Activated CD4-positive, alpha-beta T cell treated with anti-CD3 and anti-CD28 coated beads for 4 hours (primary cell): Measurements from ENCODE around the gene UQCC2.

Experiments
- DNase-seq, 2 donors: peaks; one replicate each; pipeline ENCODE4 v3.0.0-alpha.2; 2020

UQCC2 gene

GRCh38 chr6:33724102-33725023 lies 12.9 kb upstream of the UQCC2 start:
- DNase-seq: no peak

GRCh38 chr6:33723371-33724085 lies 12.0 kb upstream of the UQCC2 start:
- DNase-seq: no peak

- no peak for DNase-seq
Measured at GRCh38 chr6:33722103-33722623, 10.7 kb upstream of the UQCC2 start.

GRCh38 chr6:33721508-33721907 lies 10.0 kb upstream of the UQCC2 start:
- DNase-seq: no peak

GRCh38 chr6:33720998-33721397 lies 9.5 kb upstream of the UQCC2 start:
- DNase-seq: no peak

GRCh38 chr6:33719326-33719987 lies 8.0 kb upstream of the UQCC2 start:
- DNase-seq: no peak

GRCh38 chr6:33718713-33719112 lies 7.2 kb upstream of the UQCC2 start:
- no peak for DNase-seq

- no peak for DNase-seq
Measured at GRCh38 chr6:33717934-33718455, 6.5 kb upstream of the UQCC2 start.

GRCh38 chr6:33716890-33717632 lies 5.6 kb upstream of the UQCC2 start:
- DNase-seq: no peak

GRCh38 chr6:33716379-33716778 lies 4.9 kb upstream of the UQCC2 start:
- no peak for DNase-seq

- no peak for DNase-seq
Measured at GRCh38 chr6:33714385-33715040, 3.0 kb upstream of the UQCC2 start.

- DNase-seq: no peak
Measured at GRCh38 chr6:33713786-33714185, 2.3 kb upstream of the UQCC2 start.

- no peak for DNase-seq
Measured at GRCh38 chr6:33712914-33713313, 1.4 kb upstream of the UQCC2 start.

GRCh38 chr6:33710296-33711121 lies 991 bp downstream of the UQCC2 start:
- no peak for DNase-seq

- DNase-seq: no peak
Measured at GRCh38 chr6:33709605-33710295, 1.8 kb downstream of the UQCC2 start.

- no peak for DNase-seq
Measured at GRCh38 chr6:33708516-33709204, 2.8 kb downstream of the UQCC2 start.

GRCh38 chr6:33707771-33708170 lies 3.7 kb downstream of the UQCC2 start:
- DNase-seq: no peak

- no peak for DNase-seq
Measured at GRCh38 chr6:33705955-33706725, 5.4 kb downstream of the UQCC2 start.
